Measurements from ENCODE around the gene CHAT.

CHAT gene

DNA sequence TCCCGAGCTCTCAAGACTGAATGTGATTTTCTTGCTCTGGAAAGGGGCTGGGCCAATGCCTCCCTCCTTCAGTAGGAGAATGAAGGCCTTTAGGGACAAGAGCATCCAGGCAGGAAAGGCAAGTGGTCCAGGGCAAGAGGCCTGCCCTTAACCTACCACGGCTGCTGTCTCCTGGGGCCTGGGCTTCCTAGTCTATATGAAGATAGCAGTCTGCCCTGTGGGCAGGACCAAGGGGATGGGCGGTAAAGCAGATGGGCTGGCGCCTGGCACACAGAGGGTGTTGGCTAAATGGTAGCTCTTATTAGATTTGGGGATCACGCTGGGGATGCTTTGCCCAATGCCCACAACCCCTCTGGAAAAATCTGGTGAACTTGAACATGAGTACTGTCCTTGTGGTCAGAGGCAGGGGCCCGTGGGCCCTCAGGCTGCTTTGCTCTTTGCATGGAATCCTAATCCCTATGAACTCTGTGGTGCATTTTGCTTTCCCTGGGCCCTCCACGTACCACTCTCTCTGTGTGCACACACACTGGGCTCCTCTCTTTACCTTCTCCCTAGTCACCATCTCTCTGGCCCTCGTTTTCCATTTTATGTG is 20.3 kb downstream of the CHAT start:
- Histone ChIP-seq H3K4me1 (ENCODE audit: control insufficient read depth, insufficient read depth, low read length) (no peaks in the 10 kb centered on the region), H3K4me2 (ENCODE audit: low read length) (no peak overlapping the region), H3K27me3 (ENCODE audit: control insufficient read depth, insufficient read depth, low read length) (peaks cover 84% of the 10 kb centered on the region)

DNA sequence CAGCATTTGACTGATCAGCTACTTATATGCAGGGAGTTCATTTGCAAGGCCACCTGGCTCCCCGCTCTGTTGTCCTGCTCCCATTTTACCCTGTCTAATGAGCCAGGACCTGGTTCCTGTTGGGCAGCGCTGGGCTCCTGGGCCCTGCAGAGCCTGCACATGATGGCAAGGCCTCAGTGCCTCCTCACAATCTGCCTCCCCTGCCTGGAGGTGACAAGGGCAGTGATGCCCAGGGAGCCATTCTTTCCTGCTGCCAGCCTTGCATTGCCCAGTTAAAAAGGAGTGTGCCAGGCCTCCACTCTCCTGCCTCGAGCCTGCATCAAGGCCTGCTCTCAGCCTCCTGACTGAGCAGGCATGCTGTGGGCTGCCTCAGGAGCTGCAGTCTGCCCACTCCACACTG is 28.5 kb downstream of the CHAT start:
- Histone ChIP-seq H3K9me3 (replicated peaks; ENCODE audit: low read length) (no peaks in the 10 kb centered on the region), H3K9ac (ENCODE audit: low read depth, low read length) (no peak overlapping the region), H3K4me3 (ENCODE audit: low read length) (no peak overlapping the region)

More for the DNA sequence above, 20.3 kb downstream of the CHAT start:
- Histone ChIP-seq H3K9me3 (replicated peaks; ENCODE audit: low read length) (no peaks in the 10 kb centered on the region), H3K9ac (ENCODE audit: low read depth, low read length) (no peak overlapping the region), H3K4me3 (ENCODE audit: low read length) (no peak overlapping the region), H3K36me3 (ENCODE audit: insufficient read depth, low read length) (no peaks in the 10 kb centered on the region)

GRCh38 chr10:49643241-49644034 is 29.6 kb downstream of the CHAT start:
- no peaks in the 10 kb centered on the region for H3K4me1 ChIP-seq (ENCODE audit: control insufficient read depth, insufficient read depth, low read length)
- H3K4me3 ChIP-seq (ENCODE audit: low read length): no peak overlapping the region
- H3K9me3 ChIP-seq (replicated peaks; ENCODE audit: low read length): no peaks in the 10 kb centered on the region
- H3K36me3 ChIP-seq (ENCODE audit: insufficient read depth, low read length): no peaks in the 10 kb centered on the region
- no peak overlapping the region for H3K9ac ChIP-seq (ENCODE audit: low read depth, low read length)
- H3K27me3 ChIP-seq (ENCODE audit: control insufficient read depth, insufficient read depth, low read length): peaks cover 53% of the 10 kb centered on the region
- no peak overlapping the region for H3K4me2 ChIP-seq (ENCODE audit: low read length)

More for the DNA sequence above, 28.5 kb downstream of the CHAT start:
- H3K4me2 ChIP-seq (ENCODE audit: low read length): no peak overlapping the region
- H3K4me1 ChIP-seq (ENCODE audit: control insufficient read depth, insufficient read depth, low read length): no peaks in the 10 kb centered on the region
- peaks cover 55% of the 10 kb centered on the region for H3K27me3 ChIP-seq (ENCODE audit: control insufficient read depth, insufficient read depth, low read length)
- H3K36me3 ChIP-seq (ENCODE audit: insufficient read depth, low read length): no peaks in the 10 kb centered on the region

GRCh38 chr10:49644035-49644646 is 30.3 kb downstream of the CHAT start:
- Histone ChIP-seq H3K9ac (ENCODE audit: low read depth, low read length) (no peak overlapping the region), H3K4me3 (ENCODE audit: low read length) (no peak overlapping the region), H3K4me1 (ENCODE audit: control insufficient read depth, insufficient read depth, low read length) (no peaks in the 10 kb centered on the region), H3K9me3 (replicated peaks; ENCODE audit: low read length) (no peaks in the 10 kb centered on the region), H3K27me3 (ENCODE audit: control insufficient read depth, insufficient read depth, low read length) (peaks cover 57% of the 10 kb centered on the region), H3K4me2 (ENCODE audit: low read length) (no peak overlapping the region), H3K36me3 (ENCODE audit: insufficient read depth, low read length) (no peaks in the 10 kb centered on the region)

GRCh38 chr10:49645417-49645816 is 31.6 kb downstream of the CHAT start:
- Histone ChIP-seq H3K27me3 (ENCODE audit: control insufficient read depth, insufficient read depth, low read length) (peaks cover 58% of the 10 kb centered on the region), H3K4me1 (ENCODE audit: control insufficient read depth, insufficient read depth, low read length) (no peaks in the 10 kb centered on the region), H3K9me3 (replicated peaks; ENCODE audit: low read length) (no peaks in the 10 kb centered on the region), H3K4me2 (ENCODE audit: low read length) (no peak overlapping the region), H3K9ac (ENCODE audit: low read depth, low read length) (no peak overlapping the region), H3K4me3 (ENCODE audit: low read length) (no peak overlapping the region), H3K36me3 (ENCODE audit: insufficient read depth, low read length) (no peaks in the 10 kb centered on the region)

DNA sequence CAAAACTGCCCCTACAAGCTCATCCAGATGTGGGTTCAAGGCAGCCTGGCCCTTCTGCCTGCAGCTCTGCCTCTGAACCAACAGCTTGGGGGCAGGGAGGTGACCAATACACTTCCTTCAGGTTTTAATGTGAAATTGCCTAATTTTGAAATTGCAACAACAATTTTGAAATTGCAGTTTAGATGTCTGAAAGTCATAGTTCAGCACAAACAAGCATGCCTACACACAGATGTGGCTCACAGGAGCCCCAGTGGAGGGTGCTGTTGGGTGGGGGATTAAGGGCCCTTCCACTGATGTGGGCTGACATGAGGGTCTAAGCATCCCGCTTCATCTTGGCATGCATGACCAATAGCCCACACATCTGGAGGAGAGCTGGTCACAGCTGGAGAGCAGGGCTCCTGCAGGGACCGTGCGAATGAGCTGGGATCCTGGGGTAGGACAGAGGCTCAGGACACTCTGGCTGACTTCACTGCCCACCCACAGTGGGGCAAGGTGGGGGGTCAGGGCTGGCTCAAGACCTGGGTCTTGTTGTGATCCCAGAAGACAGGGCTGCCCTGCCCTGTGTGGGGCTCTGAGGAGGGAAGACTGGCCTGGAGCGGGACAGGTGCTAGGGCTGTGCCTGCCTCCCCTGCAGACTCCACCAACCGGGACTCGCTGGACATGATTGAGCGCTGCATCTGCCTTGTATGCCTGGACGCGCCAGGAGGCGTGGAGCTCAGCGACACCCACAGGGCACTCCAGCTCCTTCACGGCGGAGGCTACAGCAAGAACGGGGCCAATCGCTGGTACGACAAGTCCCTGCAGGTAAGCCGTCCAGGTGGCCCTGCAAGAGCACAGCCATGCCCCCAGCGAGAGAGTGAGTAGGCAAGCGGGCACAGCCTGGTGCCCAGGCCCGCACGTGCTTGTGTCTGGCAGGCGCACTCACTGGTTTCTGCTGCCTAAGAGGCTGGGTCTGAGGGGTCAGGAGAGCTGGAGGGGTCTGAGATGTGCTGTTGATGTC is 32.3 kb downstream of the CHAT start:
- Histone ChIP-seq H3K27me3 (ENCODE audit: control insufficient read depth, insufficient read depth, low read length) (peaks cover 53% of the 10 kb centered on the region), H3K9me3 (replicated peaks; ENCODE audit: low read length) (no peaks in the 10 kb centered on the region), H3K4me2 (ENCODE audit: low read length) (no peak overlapping the region), H3K36me3 (ENCODE audit: insufficient read depth, low read length) (no peaks in the 10 kb centered on the region), H3K9ac (ENCODE audit: low read depth, low read length) (no peak overlapping the region), H3K4me3 (ENCODE audit: low read length) (no peak overlapping the region), H3K4me1 (ENCODE audit: control insufficient read depth, insufficient read depth, low read length) (no peaks in the 10 kb centered on the region)

DNA sequence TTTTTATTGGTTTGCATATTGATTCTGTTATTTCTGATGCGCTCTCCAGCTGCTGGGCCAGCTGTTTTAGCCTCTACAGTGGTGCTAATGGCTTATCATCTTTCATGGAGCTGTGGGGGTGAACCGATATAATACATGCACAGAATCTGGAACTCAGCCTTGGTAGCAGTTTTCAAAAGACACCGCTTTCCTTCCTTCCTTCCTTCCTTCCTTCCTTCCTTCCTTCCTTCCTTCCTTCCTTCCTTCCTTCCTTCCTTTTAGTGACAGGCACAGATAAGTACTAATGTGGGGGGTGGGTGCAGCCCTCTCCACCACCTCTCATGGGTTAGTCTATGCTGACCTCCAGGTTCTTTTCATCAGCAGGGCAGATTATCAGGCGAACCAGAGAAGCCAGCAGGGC is 33.7 kb downstream of the CHAT start:
- no peak overlapping the region for H3K9ac ChIP-seq (ENCODE audit: low read depth, low read length)
- no peaks in the 10 kb centered on the region for H3K36me3 ChIP-seq (ENCODE audit: insufficient read depth, low read length)
- H3K9me3 ChIP-seq (replicated peaks; ENCODE audit: low read length): no peaks in the 10 kb centered on the region
- no peaks in the 10 kb centered on the region for H3K4me1 ChIP-seq (ENCODE audit: control insufficient read depth, insufficient read depth, low read length)
- no peak overlapping the region for H3K4me2 ChIP-seq (ENCODE audit: low read length)
- no peak overlapping the region for H3K4me3 ChIP-seq (ENCODE audit: low read length)
- H3K27me3 ChIP-seq (ENCODE audit: control insufficient read depth, insufficient read depth, low read length): peaks cover 51% of the 10 kb centered on the region

GRCh38 chr10:49647985-49648795 is 34.4 kb downstream of the CHAT start:
- H3K9me3 ChIP-seq (replicated peaks; ENCODE audit: low read length): no peaks in the 10 kb centered on the region
- peaks cover 51% of the 10 kb centered on the region for H3K27me3 ChIP-seq (ENCODE audit: control insufficient read depth, insufficient read depth, low read length)
- H3K9ac ChIP-seq (ENCODE audit: low read depth, low read length): no peak overlapping the region
- H3K36me3 ChIP-seq (ENCODE audit: insufficient read depth, low read length): no peaks in the 10 kb centered on the region
- H3K4me3 ChIP-seq (ENCODE audit: low read length): no peak overlapping the region
- H3K4me1 ChIP-seq (ENCODE audit: control insufficient read depth, insufficient read depth, low read length): no peaks in the 10 kb centered on the region
- no peak overlapping the region for H3K4me2 ChIP-seq (ENCODE audit: low read length)

GRCh38 chr10:49649294-49649693 is 35.5 kb downstream of the CHAT start:
- peaks cover 51% of the 10 kb centered on the region for H3K27me3 ChIP-seq (ENCODE audit: control insufficient read depth, insufficient read depth, low read length)
- no peaks in the 10 kb centered on the region for H3K9me3 ChIP-seq (replicated peaks; ENCODE audit: low read length)
- no peak overlapping the region for H3K4me2 ChIP-seq (ENCODE audit: low read length)
- H3K4me1 ChIP-seq (ENCODE audit: control insufficient read depth, insufficient read depth, low read length): no peaks in the 10 kb centered on the region
- H3K9ac ChIP-seq (ENCODE audit: low read depth, low read length): no peak overlapping the region
- no peak overlapping the region for H3K4me3 ChIP-seq (ENCODE audit: low read length)
- H3K36me3 ChIP-seq (ENCODE audit: insufficient read depth, low read length): no peaks in the 10 kb centered on the region

- H3K4me3 ChIP-seq (ENCODE audit: low read length): no peak overlapping the region
- no peaks in the 10 kb centered on the region for H3K36me3 ChIP-seq (ENCODE audit: insufficient read depth, low read length)
- H3K4me2 ChIP-seq (ENCODE audit: low read length): no peak overlapping the region
- no peaks in the 10 kb centered on the region for H3K9me3 ChIP-seq (replicated peaks; ENCODE audit: low read length)
- H3K27me3 ChIP-seq (ENCODE audit: control insufficient read depth, insufficient read depth, low read length): peaks cover 46% of the 10 kb centered on the region
- no peaks in the 10 kb centered on the region for H3K4me1 ChIP-seq (ENCODE audit: control insufficient read depth, insufficient read depth, low read length)
- no peak overlapping the region for H3K9ac ChIP-seq (ENCODE audit: low read depth, low read length)
Observed at GRCh38 chr10:49649936-49650723, 36.3 kb downstream of the CHAT start.
